CD4-positive, CD25-positive, alpha-beta regulatory T cell (primary cell): ENCODE measurements around the gene TACC3. TPM values are rescaled to one million over a fixed set of nuclear protein-coding genes. Genes with fewer than 3 reads are reported as not detected.
A peak's percentile ranks its signal among the peaks of the same experiment; 100 is the strongest.

Experiments used
- ATAC-seq, 2 donors: fragments of 150-1000 bp; cut with Tn5 transposase; one replicate each; pipeline ENCODE4 v1.10.0; 2021; ENCODE audit warnings: low read depth in 2 of 2, moderate number of reproducible peaks in 2 of 2, moderate library complexity in 1 of 2
- DNase-seq, 3 donors: peaks; one replicate each; pipeline versions ENCODE4 v3.0.0 to v3.0.0-alpha.2; 2012 to 2022; ENCODE audit warnings: mixed read lengths in 1 of 3
- H3K27ac ChIP-seq: one replicate; pipeline ENCODE4 v1.7.0; 2013; ENCODE audit warnings: mild to moderate bottlenecking, low read length; ENCODE audit not compliant: insufficient read depth, poor library complexity, severe bottlenecking
- H3K27me3 ChIP-seq: one replicate; pipeline ENCODE4 v1.7.0; 2013; ENCODE audit warnings: low read length; ENCODE audit not compliant: control insufficient read depth, insufficient read depth
- H3K36me3 ChIP-seq: one replicate; pipeline ENCODE4 v1.7.0; 2013; ENCODE audit warnings: mild to moderate bottlenecking, low read length, moderate library complexity; ENCODE audit not compliant: control insufficient read depth, insufficient read depth
- H3K4me1 ChIP-seq: 2 replicates; pipeline ENCODE4 v1.7.0; 2013; ENCODE audit warnings: mild to moderate bottlenecking, low read length; ENCODE audit not compliant: insufficient read depth, control insufficient read depth, poor library complexity, severe bottlenecking
- H3K4me3 ChIP-seq: one replicate; pipeline ENCODE4 v1.7.0; 2013; ENCODE audit warnings: low read depth, mild to moderate bottlenecking, low read length, moderate library complexity
- H3K9me3 ChIP-seq, 2 experiments: 1 replicate in 1 of 2; 2 replicates in 1 of 2; pipeline ENCODE4 v1.7.0; 2013; ENCODE audit warnings: low read length in 2 of 2, mild to moderate bottlenecking in 1 of 2, moderate library complexity in 1 of 2; ENCODE audit not compliant: control insufficient read depth in 2 of 2
- H3K27ac Mint-ChIP-seq, 3 donors: one replicate each; pipeline ENCODE4 v1.8.0; 2020 to 2022; ENCODE audit warnings: mild to moderate bottlenecking in 3 of 3, mixed read lengths in 3 of 3, moderate library complexity in 2 of 3
- H3K27me3 Mint-ChIP-seq: one replicate; pipeline ENCODE4 v1.8.0; 2022; ENCODE audit warnings: mild to moderate bottlenecking, mixed read lengths
- H3K36me3 Mint-ChIP-seq: one replicate; pipeline ENCODE4 v1.8.0; 2020; ENCODE audit warnings: mixed read lengths
- H3K4me1 Mint-ChIP-seq, 4 donors: one replicate each; pipeline ENCODE4 v1.8.0; 2020 to 2022; ENCODE audit warnings: mixed read lengths in 4 of 4, mild to moderate bottlenecking in 1 of 4
- H3K4me3 Mint-ChIP-seq, 4 donors: one replicate each; pipeline ENCODE4 v1.8.0; 2020 to 2022; ENCODE audit warnings: mild to moderate bottlenecking in 4 of 4, mixed read lengths in 4 of 4, moderate library complexity in 3 of 4
- H3K9me3 Mint-ChIP-seq, 7 donors: one replicate each; pipeline ENCODE4 v1.8.0; 2020 to 2022; ENCODE audit warnings: mixed read lengths in 7 of 7, mild to moderate bottlenecking in 3 of 7, moderate library complexity in 2 of 7
- polyA plus RNA-seq, 4 donors: library from polyadenylated mRNA; unstranded; fragments of 300-500 nt; fragmentation: Illumina TruSeq; gene quantifications; one replicate each; pipeline ENCODE4 v1.2.3, GENCODE V29; 2021
- total RNA-seq: library from RNA; stranded (reverse); gene quantifications from one replicate; pipeline ENCODE4 v1.2.3, GENCODE V29; 2022

TACC3 gene
- total RNA-seq = 111 TPM
- 10 to 100 TPM; 62.0 to 72.9 (median 66.6) TPM for polyA plus RNA-seq

DNA sequence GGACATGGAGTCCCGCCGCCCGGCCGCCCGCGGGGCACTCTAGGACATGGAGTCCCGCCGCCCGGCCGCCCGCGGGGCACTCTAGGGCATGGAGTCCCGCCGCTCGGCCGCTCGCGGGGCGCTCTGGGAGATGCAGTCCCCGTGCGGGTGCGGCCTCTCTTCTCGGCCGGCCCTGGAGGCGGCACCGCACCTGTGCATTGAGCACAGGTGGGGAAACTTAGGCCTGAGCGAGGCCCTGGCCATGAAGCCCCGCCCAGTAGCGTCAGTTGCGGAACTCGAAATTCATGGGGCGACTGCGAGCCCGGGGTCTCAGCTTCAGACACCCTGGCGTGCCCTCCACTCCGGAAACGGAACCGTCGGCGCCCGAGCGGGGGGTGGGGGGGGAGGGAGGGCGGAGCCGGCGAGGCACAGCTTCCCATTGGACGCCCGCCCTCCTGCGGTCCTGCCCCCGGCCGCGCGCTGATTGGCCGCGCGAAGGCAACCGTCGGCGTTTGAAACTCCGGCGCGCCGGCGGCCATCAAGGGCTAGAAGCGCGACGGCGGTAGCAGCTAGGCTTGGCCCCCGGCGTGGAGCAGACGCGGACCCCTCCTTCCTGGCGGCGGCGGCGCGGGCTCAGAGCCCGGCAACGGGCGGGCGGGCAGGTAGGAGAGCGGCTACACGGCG, at the start of gene TACC3, which contains the start of gene TMEM129:
Gene TACC3, plus strand, starts transcription at position 519 of the 663 bp plus-strand sequence. CDS start 1,901 bp downstream, outside the sequence.
Gene TMEM129, minus strand, starts transcription at position 321 of the 663 bp plus-strand sequence. CDS start 486 bp downstream, outside the sequence.
- peak within 1 kb of the TSS; percentile 100 for H3K27ac Mint-ChIP-seq
- H3K9me3 Mint-ChIP-seq = peaks cover 0 to 1% (median 0%) of the 10 kb centered on the region in 7 donors
- H3K27me3 ChIP-seq = no peaks in the 10 kb centered on the region
- peak within 1 kb of the TSS; percentile 92 to 99 (median 95) for H3K4me3 Mint-ChIP-seq
- peak within 1 kb of the TSS; percentile 89 for H3K27ac ChIP-seq
- ATAC-seq (peak; percentile 85 to 90), DNase-seq (peak; percentile 95 to 98 (median 97))
- H3K36me3 Mint-ChIP-seq = peaks cover 7% of the 10 kb centered on the region
- no peaks in the 10 kb centered on the region for H3K27me3 Mint-ChIP-seq
- H3K36me3 ChIP-seq = peaks cover 5% of the 10 kb centered on the region
- peaks cover 7 to 58% (median 32%) of the 10 kb centered on the region in 4 donors for H3K4me1 Mint-ChIP-seq
- no peaks in the 10 kb centered on the region for H3K9me3 ChIP-seq
- peak within 1 kb of the TSS; percentile 92 for H3K4me3 ChIP-seq
- peaks cover 57% of the 10 kb centered on the region for H3K4me1 ChIP-seq

DNA sequence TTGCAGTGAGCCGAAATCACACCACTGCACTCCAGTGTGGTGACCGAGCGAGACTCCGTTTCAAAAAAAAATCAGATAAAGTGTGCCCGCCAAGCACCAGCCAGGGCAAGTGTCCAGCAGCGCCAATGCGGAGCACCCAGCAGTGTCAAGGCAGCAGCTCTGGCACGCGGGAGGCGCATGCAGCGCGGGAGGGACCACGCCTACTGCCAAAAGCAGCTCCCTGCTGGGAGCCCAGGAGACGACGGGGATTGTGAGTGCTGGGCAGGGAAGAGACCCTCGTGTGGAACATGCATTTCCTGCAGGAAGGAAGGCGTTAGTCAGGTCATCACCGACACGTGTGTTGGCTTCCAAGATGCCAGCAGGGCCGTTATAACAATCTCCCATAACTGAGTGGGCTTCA, 47.6 kb upstream of the TACC3 start:
- no peaks in the 10 kb centered on the region for H3K9me3 ChIP-seq
- H3K4me3 Mint-ChIP-seq = no peak overlapping the region
- DNase-seq (no peak), ATAC-seq (no peak)
- H3K36me3 ChIP-seq = no peaks in the 10 kb centered on the region
- no peaks in the 10 kb centered on the region for H3K9me3 Mint-ChIP-seq
- no peak overlapping the region for H3K27ac Mint-ChIP-seq
- H3K27me3 ChIP-seq = no peaks in the 10 kb centered on the region
- H3K4me3 ChIP-seq = no peak overlapping the region
- no peaks in the 10 kb centered on the region for H3K4me1 ChIP-seq
- no peak overlapping the region for H3K27ac ChIP-seq
- no peaks in the 10 kb centered on the region for H3K4me1 Mint-ChIP-seq
- H3K36me3 Mint-ChIP-seq = peaks cover 4% of the 10 kb centered on the region
- H3K27me3 Mint-ChIP-seq = no peaks in the 10 kb centered on the region

GRCh38 chr4:1674682-1675081, 46.6 kb upstream of the TACC3 start:
- no peaks in the 10 kb centered on the region for H3K27me3 ChIP-seq
- Mint-ChIP-seq H3K9me3 (no peaks in the 10 kb centered on the region), H3K4me3 (no peak overlapping the region), H3K27me3 (no peaks in the 10 kb centered on the region), H3K4me1 (no peaks in the 10 kb centered on the region), H3K27ac (no peak overlapping the region), H3K36me3 (peaks cover 4% of the 10 kb centered on the region)
- DNase-seq = no peak
- H3K4me1 ChIP-seq = no peaks in the 10 kb centered on the region
- ATAC-seq = no peak
- no peak overlapping the region for H3K27ac ChIP-seq
- no peaks in the 10 kb centered on the region for H3K36me3 ChIP-seq
- H3K9me3 ChIP-seq = no peaks in the 10 kb centered on the region
- H3K4me3 ChIP-seq = no peak overlapping the region

GRCh38 chr4:1675136-1675801, 46.1 kb upstream of the TACC3 start:
- no peaks in the 10 kb centered on the region for H3K9me3 Mint-ChIP-seq
- Histone ChIP-seq H3K36me3 (no peaks in the 10 kb centered on the region), H3K9me3 (no peaks in the 10 kb centered on the region), H3K4me3 (no peak overlapping the region), H3K27ac (no peak overlapping the region), H3K4me1 (no peaks in the 10 kb centered on the region), H3K27me3 (no peaks in the 10 kb centered on the region)
- no peaks in the 10 kb centered on the region for H3K4me1 Mint-ChIP-seq
- no peak overlapping the region for H3K27ac Mint-ChIP-seq
- no peaks in the 10 kb centered on the region for H3K27me3 Mint-ChIP-seq
- peaks cover 4% of the 10 kb centered on the region for H3K36me3 Mint-ChIP-seq
- ATAC-seq (no peak), DNase-seq (no peak)
- no peak overlapping the region for H3K4me3 Mint-ChIP-seq

- Histone ChIP-seq H3K9me3 (no peaks in the 10 kb centered on the region), H3K27ac (no peak overlapping the region), H3K27me3 (no peaks in the 10 kb centered on the region), H3K4me1 (no peaks in the 10 kb centered on the region), H3K4me3 (no peak overlapping the region), H3K36me3 (no peaks in the 10 kb centered on the region)
- Mint-ChIP-seq H3K27ac (no peak overlapping the region), H3K4me1 (no peaks in the 10 kb centered on the region), H3K9me3 (no peaks in the 10 kb centered on the region), H3K27me3 (no peaks in the 10 kb centered on the region), H3K4me3 (no peak overlapping the region), H3K36me3 (peaks cover 4% of the 10 kb centered on the region)
- DNase-seq (no peak), ATAC-seq (no peak)
Observed at GRCh38 chr4:1675802-1676137, 45.6 kb upstream of the TACC3 start.

DNA sequence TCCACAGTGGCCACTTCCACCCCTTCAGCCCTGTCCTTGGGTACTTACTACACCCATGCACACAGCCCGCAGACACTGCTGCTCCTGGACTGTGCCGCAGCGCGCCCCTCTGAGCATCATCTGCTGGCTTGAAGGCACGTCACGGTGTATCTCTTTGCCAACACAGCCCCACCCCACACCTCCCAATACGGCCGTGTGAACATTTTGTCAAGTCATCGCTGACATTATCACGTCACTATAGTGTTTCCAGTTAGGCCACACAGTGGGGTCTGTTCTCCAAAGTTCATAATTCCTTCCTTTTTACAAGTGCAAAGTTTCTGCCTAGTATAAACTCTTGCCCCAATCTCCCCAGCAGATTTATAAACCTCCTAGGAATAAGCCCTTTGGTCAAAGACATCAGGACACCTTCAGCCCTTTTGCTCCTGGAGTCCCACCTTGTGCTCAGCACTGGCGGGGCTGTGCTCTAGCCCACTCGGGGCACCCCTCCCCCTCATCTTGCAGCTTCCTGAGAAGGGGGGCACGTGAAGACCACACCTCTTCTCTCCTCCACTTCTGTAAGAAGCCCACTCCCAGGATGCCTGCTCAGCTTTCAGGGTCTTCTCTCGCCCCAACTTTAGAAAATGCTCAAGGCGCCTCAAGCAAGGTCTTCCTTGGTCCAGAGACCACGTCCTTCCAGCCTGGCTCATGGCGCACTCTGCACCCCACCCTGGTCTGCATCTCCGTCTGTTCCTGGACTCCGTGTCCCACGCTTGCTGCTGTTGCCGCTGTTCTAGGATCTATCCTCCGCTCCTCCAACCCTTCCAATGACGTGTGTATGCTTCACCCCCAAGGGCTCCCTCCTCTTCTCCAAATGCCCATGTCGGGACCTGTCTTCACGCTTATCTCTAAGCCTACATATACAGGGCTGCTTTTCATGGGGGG, 44.5 kb upstream of the TACC3 start:
- H3K27me3 Mint-ChIP-seq = no peaks in the 10 kb centered on the region
- H3K9me3 Mint-ChIP-seq = no peaks in the 10 kb centered on the region
- H3K4me1 ChIP-seq = no peaks in the 10 kb centered on the region
- DNase-seq (no peak), ATAC-seq (no peak)
- H3K36me3 ChIP-seq = no peaks in the 10 kb centered on the region
- H3K4me1 Mint-ChIP-seq = peaks cover 0 to 2% (median 0%) of the 10 kb centered on the region in 4 donors
- no peaks in the 10 kb centered on the region for H3K27me3 ChIP-seq
- no peaks in the 10 kb centered on the region for H3K9me3 ChIP-seq
- H3K27ac Mint-ChIP-seq = no peak overlapping the region
- peaks cover 4% of the 10 kb centered on the region for H3K36me3 Mint-ChIP-seq
- no peak overlapping the region for H3K27ac ChIP-seq
- H3K4me3 ChIP-seq = no peak overlapping the region
- H3K4me3 Mint-ChIP-seq = no peak overlapping the region

DNA sequence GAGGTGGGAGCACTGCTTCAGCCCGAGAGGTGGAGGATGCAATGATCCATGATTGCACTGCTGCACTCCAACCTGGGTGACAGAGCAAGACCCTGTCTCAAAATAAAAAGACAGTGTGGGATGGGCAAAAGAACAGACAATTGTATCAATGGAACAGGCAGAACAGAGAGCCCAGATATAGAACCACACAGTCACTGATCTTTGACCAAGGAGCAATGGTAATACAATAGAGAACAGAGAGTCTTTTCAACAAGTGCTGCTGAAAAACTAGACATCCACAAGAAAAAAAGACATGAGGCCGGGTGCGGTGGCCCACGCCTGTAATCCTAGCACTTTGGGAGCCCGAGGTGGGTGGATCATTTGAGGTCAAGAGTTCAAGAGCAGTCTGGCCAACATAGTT, 43.1 kb upstream of the TACC3 start:
- H3K9me3 ChIP-seq = no peaks in the 10 kb centered on the region
- no peak overlapping the region for H3K27ac ChIP-seq
- ATAC-seq = no peak
- H3K27me3 ChIP-seq = no peaks in the 10 kb centered on the region
- Mint-ChIP-seq H3K27me3 (no peaks in the 10 kb centered on the region), H3K9me3 (no peaks in the 10 kb centered on the region), H3K27ac (no peak overlapping the region), H3K36me3 (peaks cover 4% of the 10 kb centered on the region), H3K4me3 (no peak overlapping the region), H3K4me1 (peaks cover 2 to 10% (median 6%) of the 10 kb centered on the region in 4 donors)
- DNase-seq = no peak
- H3K36me3 ChIP-seq = no peaks in the 10 kb centered on the region
- H3K4me3 ChIP-seq = no peak overlapping the region
- peaks cover 6% of the 10 kb centered on the region for H3K4me1 ChIP-seq
